Endothelial cell of umbilical vein (primary cell): ENCODE results near the gene THSD7A. TPM values are rescaled to one million over a fixed set of nuclear protein-coding genes. Genes with fewer than 3 reads are reported as not detected.

Source experiments
- BruUV-seq: library from RNA; stranded (reverse); fragments of 400-500 nt; replicated peaks from 2 replicates; lab custom pipeline; 2021; lab: Mats Ljungman, UMichigan
- CTCF ChIA-PET: fragments of 300-600, 350-600 bp; sonication (Branson Sonifier 250); formaldehyde crosslinking; loops from one replicate; lab custom pipeline; 2021; ENCODE audit warnings: antibody characterized with exemption, inconsistent platforms; lab: Charles Lee
- POLR2A ChIA-PET: fragments of 300-600, 350-600 bp; sonication (Branson Sonifier 250); formaldehyde crosslinking; loops from one replicate; lab custom pipeline; 2021; ENCODE audit warnings: antibody characterized with exemption, inconsistent platforms; lab: Charles Lee
- DNase-seq: peaks from one replicate; pipeline ENCODE4 v3.0.0-alpha.2; 2011; ENCODE audit warnings: low read depth, low spot score
- FAIRE-seq: peaks from 2 replicates; lab custom pipeline; 2011; peaks lifted over from hg19 to GRCh38; lab: Jason Lieb, UNC
- H2AFZ ChIP-seq: 2 replicates; pipeline ENCODE4 v1.6.0; 2012; ENCODE audit warnings: low read depth, low read length, control low read depth, inconsistent platforms
- H3K27ac ChIP-seq: 2 replicates; pipeline ENCODE4 v1.5.1; 2011; ENCODE audit warnings: low read depth, mild to moderate bottlenecking, control low read depth, low read length, moderate library complexity; ENCODE audit not compliant: insufficient read depth
- H3K27me3 ChIP-seq, 2 experiments: 2 replicates each; pipeline versions ENCODE4 v1.6.0 to v1.6.1; 2011; ENCODE audit warnings: low read length in 2 of 2, mixed read lengths in 1 of 2; ENCODE audit not compliant: control insufficient read depth in 2 of 2, insufficient read depth in 2 of 2
- H3K36me3 ChIP-seq, 2 experiments: 2 replicates in 1 of 2; 3 replicates in 1 of 2; pipeline ENCODE4 v1.5.1; 2011; ENCODE audit warnings: low read length in 2 of 2, mild to moderate bottlenecking in 1 of 2, moderate library complexity in 1 of 2; ENCODE audit not compliant: control insufficient read depth in 2 of 2, insufficient read depth in 2 of 2; ENCODE audit errors: extremely low read depth in 1 of 2
- H3K4me1 ChIP-seq: 3 replicates; pipeline ENCODE4 v1.5.1; 2011; ENCODE audit warnings: mild to moderate bottlenecking, low read length; ENCODE audit not compliant: control insufficient read depth, insufficient read depth; ENCODE audit errors: extremely low read depth
- H3K4me2 ChIP-seq: 2 replicates; pipeline ENCODE4 v1.6.1; 2011; ENCODE audit warnings: low read length, control low read depth, mixed read lengths; ENCODE audit not compliant: insufficient read depth
- H3K4me3 ChIP-seq, 3 experiments: fragments of 200-600 bp in 1 of 3; sonication (generic), shearing (Covaris generic) in 1 of 3; replicated peaks in 1 of 3; 2 replicates each; pipeline ENCODE4 v1.5.1; 2011 to 2016; ENCODE audit warnings: control low read depth in 3 of 3, low read length in 3 of 3, mild to moderate bottlenecking in 2 of 3, inconsistent platforms in 1 of 3, low read depth in 1 of 3, moderate library complexity in 1 of 3; ENCODE audit not compliant: insufficient read depth in 1 of 3
- H3K79me2 ChIP-seq: 2 replicates; pipeline ENCODE4 v1.6.0; 2012; ENCODE audit warnings: low read length, inconsistent platforms; ENCODE audit not compliant: control insufficient read depth, insufficient read depth
- H3K9ac ChIP-seq: replicated peaks from 2 replicates; pipeline ENCODE3; 2011; ENCODE audit warnings: low read length, control low read depth; ENCODE audit not compliant: insufficient read depth; ENCODE audit errors: extremely low read depth
- H3K9me1 ChIP-seq: replicated peaks from 3 replicates; pipeline ENCODE4 v1.6.0; 2011; ENCODE audit warnings: mild to moderate bottlenecking, low read length; ENCODE audit not compliant: control insufficient read depth, insufficient read depth; ENCODE audit errors: extremely low read depth
- H3K9me3 ChIP-seq: replicated peaks from 2 replicates; pipeline ENCODE4 v1.5.1; 2012; ENCODE audit warnings: low read length, inconsistent platforms; ENCODE audit not compliant: control insufficient read depth, insufficient read depth
- H4K20me1 ChIP-seq: replicated peaks from 2 replicates; pipeline ENCODE3; 2011; ENCODE audit warnings: mild to moderate bottlenecking, low read length; ENCODE audit not compliant: control insufficient read depth, insufficient read depth; ENCODE audit errors: extremely low read depth
- EZH2 ChIP-seq: IDR thresholded peaks from 2 replicates; pipeline ENCODE4 v1.6.1; 2012; ENCODE audit warnings: borderline replicate concordance, low read depth, mild to moderate bottlenecking, moderate library complexity, low read length, inconsistent platforms; ENCODE audit not compliant: severe bottlenecking
- FOS ChIP-seq: IDR thresholded peaks from 2 replicates; pipeline ENCODE4 v1.6.1; 2011; ENCODE audit warnings: mild to moderate bottlenecking, low read length, moderate library complexity, borderline replicate concordance; ENCODE audit not compliant: insufficient read depth
- GATA2 ChIP-seq: IDR thresholded peaks from 2 replicates; pipeline ENCODE4 v1.7.0; 2011; ENCODE audit warnings: low read depth, mild to moderate bottlenecking, moderate library complexity, mixed read lengths, low read length; ENCODE audit not compliant: insufficient read length, insufficient read depth
- JUN ChIP-seq: IDR thresholded peaks from 2 replicates; pipeline ENCODE4 v1.6.1; 2011; ENCODE audit warnings: borderline replicate concordance, low read depth; ENCODE audit not compliant: insufficient read length, insufficient read depth
- MYC ChIP-seq: IDR thresholded peaks from one replicate; pipeline ENCODE4 v1.6.1; 2011; ENCODE audit warnings: mild to moderate bottlenecking, low read depth, low read length
- POLR2A ChIP-seq: IDR thresholded peaks from 2 replicates; pipeline ENCODE4 v1.6.1; 2012; ENCODE audit warnings: low read depth, mild to moderate bottlenecking, control low read depth, low read length
- POLR2AphosphoS5 ChIP-seq: IDR thresholded peaks from 2 replicates; pipeline ENCODE4 v1.6.1; 2012; ENCODE audit warnings: low read depth, mild to moderate bottlenecking, control low read depth, low read length, moderate library complexity; ENCODE audit not compliant: insufficient read depth
- dilution Hi-C: fragments of 300-500 bp; cut with MboI; formaldehyde crosslinking; loops from one replicate; pipeline ENCODE4 v1.15.0; 2019; ENCODE audit warnings: low sequenced_read_pairs; ENCODE audit not compliant: extremely low pct_ligation_motif_present
- intact Hi-C: fragments of 100-400 bp; cut with micrococcal nuclease; formaldehyde crosslinking; loops from one replicate; pipeline ENCODE4 v1.10.0; 2022
- polyA plus RNA-seq, 4 experiments: library from polyadenylated mRNA; depleted of rRNA in 3 of 4; stranded (reverse) in 3 of 4; unstranded in 1 of 4; fragments of >200 nt; gene quantifications; 2 replicates each; pipeline versions ENCODE4 v1.2.1 to v1.2.3, GENCODE V29; 2011 to 2012; ENCODE audit warnings: missing spikeins in 1 of 4
- total RNA-seq: library from RNA; stranded (reverse); gene quantifications from 2 replicates; pipeline ENCODE4 v1.2.3, GENCODE V29; 2021
- TF ChIP-seq, protein P1 (sequence below), 2 donors: IDR thresholded peaks; 1 replicate in 1 of 2; 2 replicates in 1 of 2; pipeline ENCODE4 v1.5.1; 2011; ENCODE audit warnings: low read length in 2 of 2, mild to moderate bottlenecking in 2 of 2, moderate library complexity in 2 of 2, control low read depth in 1 of 2, inconsistent platforms in 1 of 2, low read depth in 1 of 2; ENCODE audit not compliant: insufficient read depth in 1 of 2; ENCODE audit errors: extremely low read depth in 1 of 2
- TF ChIP-seq, protein P2 (sequence below): IDR thresholded peaks from 2 replicates; pipeline ENCODE4 v1.6.1; 2011; ENCODE audit not compliant: insufficient read depth, insufficient read length

Gene THSD7A
- total and polyA plus RNA-seq, 2 donors (not counting 3 experiments of a cell fraction or from before 2014, with no cell fraction given), result 3.3 to 12.7 TPM

DNA sequence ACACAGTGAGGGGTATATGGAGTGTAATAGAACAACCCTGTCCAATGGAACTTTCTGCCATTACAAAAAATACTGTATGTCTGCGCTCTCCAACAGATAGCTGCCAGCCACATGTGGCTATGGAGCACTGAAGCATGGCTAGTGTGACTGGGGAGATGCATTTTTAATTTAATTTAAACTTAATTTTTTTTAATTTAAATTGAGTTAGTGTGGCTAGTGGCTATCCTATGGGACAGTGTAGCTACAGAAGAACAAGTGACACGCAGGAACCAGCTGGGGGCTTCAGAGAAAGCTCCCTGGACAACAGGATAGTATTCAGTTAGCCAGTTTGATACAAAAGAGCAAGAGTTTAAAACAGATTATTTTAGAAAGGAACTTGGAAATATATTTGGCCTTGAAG, 408.0 kb downstream of the THSD7A start:
- Histone ChIP-seq H3K9me3 (no peaks in the 10 kb centered on the region), H3K79me2 (no peaks in the 10 kb centered on the region), H4K20me1 (no peaks in the 10 kb centered on the region), H3K4me1 (peaks cover 5% of the 10 kb centered on the region), H3K4me3 (no peak overlapping the region), H3K27me3 (no peaks in the 10 kb centered on the region), H3K27ac (no peak overlapping the region), H3K4me2 (no peak overlapping the region), H3K36me3 (no peaks in the 10 kb centered on the region), H2AFZ (no peak overlapping the region), H3K9me1 (no peaks in the 10 kb centered on the region), H3K9ac (no peak overlapping the region)
- no peak for DNase-seq
- ChIA-PET CTCF (no interaction called here), POLR2A (no interaction called here)
- no TSS peak for BruUV-seq
- intact Hi-C loops (no loop called here), dilution Hi-C loops (no loop called here)
- TF ChIP-seq GATA2 (no peak), FOS (no peak), POLR2A (no peak), MYC (no peak)
- no peak for FAIRE-seq

DNA sequence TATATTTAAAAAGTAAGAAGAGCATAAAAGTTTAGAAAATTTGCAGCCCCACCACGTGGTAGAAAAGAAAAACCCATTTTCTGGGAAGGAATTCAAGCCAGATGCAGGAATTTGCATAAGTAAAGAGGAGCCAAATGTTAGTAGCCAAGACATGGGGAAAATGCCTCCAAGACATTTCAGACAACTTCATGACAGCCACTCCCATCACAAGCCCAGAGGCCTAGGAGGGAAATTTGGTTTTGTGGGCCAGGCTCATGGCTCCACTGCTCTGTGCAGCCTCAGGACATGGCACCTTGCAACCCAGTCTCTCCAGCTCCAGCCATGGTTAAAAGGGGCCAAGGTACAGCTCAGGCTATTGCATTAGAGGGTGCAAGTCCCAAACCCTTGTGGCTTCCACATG, 411.9 kb downstream of the THSD7A start:
- Histone ChIP-seq H2AFZ (no peak overlapping the region), H3K27ac (no peak overlapping the region), H3K9me3 (no peaks in the 10 kb centered on the region), H3K79me2 (no peaks in the 10 kb centered on the region), H3K4me1 (no peaks in the 10 kb centered on the region), H3K36me3 (no peaks in the 10 kb centered on the region), H3K4me3 (no peak overlapping the region), H3K4me2 (no peak overlapping the region), H3K27me3 (no peaks in the 10 kb centered on the region), H3K9me1 (no peaks in the 10 kb centered on the region), H3K9ac (no peak overlapping the region), H4K20me1 (no peaks in the 10 kb centered on the region)
- ChIA-PET POLR2A (no interaction called here), CTCF (interaction anchor here (1.4 kb wide), 1 partner anchor 12 kb away, joined by 4 read pairs; no protein-coding TSS in a partner anchor)
- dilution Hi-C loops, result no loop called here
- intact Hi-C loops, result no loop called here
- no peak for FAIRE-seq
- BruUV-seq, result no TSS peak
- TF ChIP-seq, protein P1, sequence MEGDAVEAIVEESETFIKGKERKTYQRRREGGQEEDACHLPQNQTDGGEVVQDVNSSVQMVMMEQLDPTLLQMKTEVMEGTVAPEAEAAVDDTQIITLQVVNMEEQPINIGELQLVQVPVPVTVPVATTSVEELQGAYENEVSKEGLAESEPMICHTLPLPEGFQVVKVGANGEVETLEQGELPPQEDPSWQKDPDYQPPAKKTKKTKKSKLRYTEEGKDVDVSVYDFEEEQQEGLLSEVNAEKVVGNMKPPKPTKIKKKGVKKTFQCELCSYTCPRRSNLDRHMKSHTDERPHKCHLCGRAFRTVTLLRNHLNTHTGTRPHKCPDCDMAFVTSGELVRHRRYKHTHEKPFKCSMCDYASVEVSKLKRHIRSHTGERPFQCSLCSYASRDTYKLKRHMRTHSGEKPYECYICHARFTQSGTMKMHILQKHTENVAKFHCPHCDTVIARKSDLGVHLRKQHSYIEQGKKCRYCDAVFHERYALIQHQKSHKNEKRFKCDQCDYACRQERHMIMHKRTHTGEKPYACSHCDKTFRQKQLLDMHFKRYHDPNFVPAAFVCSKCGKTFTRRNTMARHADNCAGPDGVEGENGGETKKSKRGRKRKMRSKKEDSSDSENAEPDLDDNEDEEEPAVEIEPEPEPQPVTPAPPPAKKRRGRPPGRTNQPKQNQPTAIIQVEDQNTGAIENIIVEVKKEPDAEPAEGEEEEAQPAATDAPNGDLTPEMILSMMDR (IDR thresholded peaks at IDR 0.05; ENCODE audit: extremely low read depth in 1 of 2, insufficient read depth in 1 of 2, low read depth in 1 of 2, low read length in 2 of 2), result no peak
- TF ChIP-seq, protein P2, sequence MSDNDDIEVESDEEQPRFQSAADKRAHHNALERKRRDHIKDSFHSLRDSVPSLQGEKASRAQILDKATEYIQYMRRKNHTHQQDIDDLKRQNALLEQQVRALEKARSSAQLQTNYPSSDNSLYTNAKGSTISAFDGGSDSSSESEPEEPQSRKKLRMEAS, result no peak
- TF ChIP-seq GATA2 (no peak), MYC (no peak), POLR2AphosphoS5 (no peak), FOS (no peak), JUN (no peak), POLR2A (no peak), EZH2 (no peak)
- no peak for DNase-seq
